Activated T-cell treated with anti-CD3 and anti-CD28 coated beads, Interleukin-2, amount 50 U/mL, for 1 hour (primary cell): ENCODE measurements around the gene SUGCT.
"Not testable (repeated sequence)": the region's sequence is repeated elsewhere in the genome, so short reads cannot be mapped to it uniquely, and the experiment has no call there.

ENCODE experiments used
- DNase-seq: peaks from one replicate; pipeline ENCODE4 v3.0.0-alpha.2; 2020

SUGCT gene

DNA sequence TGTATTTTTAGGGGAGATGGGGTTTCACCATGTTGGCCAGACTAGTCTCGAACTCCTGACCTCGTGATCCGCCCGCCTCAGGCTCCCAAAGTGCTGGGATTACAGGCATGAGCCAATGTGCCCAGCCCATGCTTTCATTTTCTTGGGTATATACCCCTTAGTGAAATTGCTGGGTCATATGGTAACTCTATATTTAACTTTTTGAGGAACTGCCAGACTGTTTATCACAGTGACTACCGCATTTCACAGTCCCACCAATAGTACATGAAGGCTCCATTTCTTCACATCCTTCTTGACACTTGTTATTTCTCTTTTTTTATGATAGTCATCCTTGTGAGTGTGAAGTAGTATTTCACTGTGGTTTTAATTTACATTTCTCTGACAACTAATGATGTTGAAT is 134.0 kb downstream of the SUGCT start:
- not testable (repeated sequence) for DNase-seq

DNA sequence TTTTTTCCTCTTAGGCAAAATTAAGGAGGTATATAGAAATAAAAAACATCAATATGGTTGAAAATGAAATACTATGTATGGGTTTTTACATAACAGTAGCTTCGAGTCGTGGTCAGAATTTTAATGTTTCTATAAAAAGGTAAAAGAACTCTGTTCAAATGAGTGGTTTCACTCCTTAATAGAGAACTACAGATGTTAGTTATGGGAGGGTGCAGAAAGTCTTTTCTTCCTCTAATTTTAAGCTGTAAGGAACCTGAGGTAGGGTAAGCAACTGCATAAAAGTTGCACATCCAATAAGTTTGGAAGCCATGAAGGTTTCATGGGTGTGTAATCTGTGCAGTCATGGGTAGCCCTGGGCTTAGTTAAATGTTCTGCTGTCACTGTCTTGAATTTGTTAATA is 141.3 kb downstream of the SUGCT start:
- DNase-seq: no peak

DNA sequence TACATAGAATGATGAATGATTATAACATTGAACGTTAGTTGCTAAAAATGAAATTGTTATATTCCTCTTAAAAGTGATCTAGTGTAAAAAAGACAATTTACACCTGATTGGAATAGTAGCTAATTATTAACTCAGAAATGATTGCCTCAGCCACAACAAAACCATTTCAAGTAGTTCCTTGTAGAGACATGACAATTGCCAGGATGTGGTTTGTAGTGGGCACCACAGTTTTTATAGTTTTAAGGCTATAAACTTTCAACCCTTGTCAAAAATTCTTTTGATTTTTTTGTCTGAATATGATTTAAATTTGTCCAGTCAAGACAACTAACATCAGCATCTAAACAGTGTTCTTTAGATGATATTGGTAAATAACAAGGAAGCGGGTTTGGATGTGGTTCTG is 145.2 kb downstream of the SUGCT start:
- DNase-seq: no peak

DNA sequence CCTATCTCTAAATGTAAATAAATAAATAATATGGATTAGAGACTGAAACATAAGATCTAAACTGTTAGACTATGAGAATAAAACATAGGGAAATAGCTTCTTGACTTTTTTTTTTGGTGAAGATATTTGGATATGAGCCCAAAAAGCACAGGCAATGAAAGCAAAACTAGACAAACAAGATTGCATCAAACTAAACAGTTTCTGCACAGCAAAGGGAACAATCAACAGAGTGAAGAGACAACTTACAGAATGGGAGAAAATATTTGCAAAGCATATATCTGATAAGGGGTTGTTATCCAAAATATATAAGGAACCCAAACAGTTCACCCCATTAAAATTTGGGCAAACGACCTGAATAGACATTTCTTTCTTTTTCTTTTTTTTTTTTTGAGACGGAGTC is 148.1 kb downstream of the SUGCT start:
- no peak for DNase-seq

DNA sequence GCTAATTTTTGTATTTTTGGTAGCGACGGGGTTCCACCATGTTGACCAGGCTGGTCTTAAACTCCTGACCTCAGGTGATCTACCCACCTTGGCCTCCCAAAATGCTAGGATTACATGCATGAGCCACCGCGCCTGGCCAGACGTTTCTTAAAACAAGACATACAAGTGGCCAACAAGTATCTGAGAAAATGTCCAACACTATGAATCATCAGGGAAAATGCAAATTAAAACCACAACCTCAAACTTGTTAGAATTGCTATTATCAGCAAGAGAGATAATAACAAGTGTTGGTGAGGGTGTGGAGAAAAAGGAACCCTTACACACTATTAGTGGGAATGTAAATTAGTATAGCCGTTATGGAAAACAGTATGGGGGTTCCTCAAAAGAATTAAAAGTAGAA is 148.6 kb downstream of the SUGCT start:
- no peak for DNase-seq

DNA sequence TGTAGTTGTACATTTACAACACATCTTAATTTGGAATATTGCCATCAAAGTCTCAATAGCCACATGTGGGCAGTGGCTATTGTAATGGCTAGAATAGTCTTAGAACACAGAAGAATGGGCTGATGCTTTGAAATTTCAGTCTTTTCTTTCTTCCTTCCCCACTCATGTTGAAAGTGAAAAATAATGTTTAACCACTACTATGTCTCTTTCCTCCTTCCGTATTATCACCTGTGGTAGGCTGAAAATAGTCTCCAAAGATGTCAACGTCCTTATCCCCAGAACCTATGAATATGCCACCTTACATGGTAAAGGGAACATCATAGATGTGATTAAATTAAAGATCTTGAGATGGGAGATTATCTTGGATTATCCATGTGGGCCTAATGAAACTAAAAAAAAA is 154.0 kb downstream of the SUGCT start:
- DNase-seq: no peak

DNA sequence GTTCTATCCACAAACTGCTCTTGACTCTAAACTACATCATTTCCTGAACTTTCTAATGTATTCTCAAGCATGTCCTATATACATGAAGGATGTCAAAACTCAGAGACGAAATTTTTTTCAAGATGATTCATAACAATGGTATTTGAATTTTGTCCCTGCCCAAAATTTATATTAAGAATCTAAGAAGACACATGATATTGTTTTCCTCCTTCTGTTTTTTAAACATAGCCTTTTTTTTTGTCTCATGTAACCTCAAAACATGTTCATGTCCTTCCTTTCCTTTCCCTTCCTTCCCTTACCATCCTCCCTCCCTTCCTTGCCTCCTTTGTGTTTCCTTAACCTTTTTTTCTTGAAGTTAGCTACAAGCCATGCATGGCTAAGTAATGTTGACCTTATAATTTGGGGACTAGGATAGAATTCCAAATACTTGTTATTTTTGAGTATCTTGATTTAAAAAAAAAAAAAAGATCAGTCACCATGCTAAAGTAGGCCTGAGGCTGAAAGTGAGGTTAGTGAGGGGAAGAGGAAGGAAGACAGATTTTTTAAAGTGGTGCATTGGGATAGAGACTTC is 163.0 kb downstream of the SUGCT start:
- no peak for DNase-seq

DNA sequence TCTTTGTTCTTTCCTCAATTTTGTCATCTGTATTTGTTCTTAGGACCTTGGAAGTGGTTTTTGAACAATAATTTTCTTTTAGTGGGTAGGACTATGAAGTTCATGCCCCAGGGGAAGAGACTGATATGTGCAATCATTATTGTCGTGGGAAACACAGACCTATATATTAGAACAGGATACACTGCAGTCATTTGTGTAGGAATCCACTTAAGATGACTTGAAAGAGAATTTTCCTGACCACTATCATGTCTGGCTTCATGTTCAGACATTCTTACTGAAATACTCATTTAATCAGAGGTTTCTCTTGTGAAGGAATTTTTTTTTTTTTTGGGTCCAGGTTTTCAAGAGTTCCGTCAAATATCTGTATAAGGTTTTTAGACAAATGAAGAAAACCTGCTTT is 163.6 kb downstream of the SUGCT start:
- DNase-seq: no peak

DNA sequence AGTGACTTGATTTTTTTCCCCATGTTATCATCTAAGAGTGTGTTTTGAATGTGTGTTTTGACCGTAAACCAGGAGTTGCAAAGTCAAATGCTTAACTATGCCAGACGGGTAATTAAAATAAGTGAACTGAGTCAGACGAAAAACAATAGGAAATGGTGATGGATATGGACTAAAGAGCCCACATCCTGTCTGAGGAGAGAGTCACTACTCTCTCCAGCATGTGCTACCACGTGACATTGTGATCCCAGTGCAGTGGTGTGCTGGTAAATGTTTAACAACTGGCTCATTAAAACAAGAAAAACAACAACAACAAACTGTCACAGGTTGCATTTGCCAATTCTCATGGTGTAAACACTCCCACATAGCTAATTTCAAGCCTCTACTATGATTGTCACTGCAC is 164.3 kb downstream of the SUGCT start:
- no peak for DNase-seq

DNA sequence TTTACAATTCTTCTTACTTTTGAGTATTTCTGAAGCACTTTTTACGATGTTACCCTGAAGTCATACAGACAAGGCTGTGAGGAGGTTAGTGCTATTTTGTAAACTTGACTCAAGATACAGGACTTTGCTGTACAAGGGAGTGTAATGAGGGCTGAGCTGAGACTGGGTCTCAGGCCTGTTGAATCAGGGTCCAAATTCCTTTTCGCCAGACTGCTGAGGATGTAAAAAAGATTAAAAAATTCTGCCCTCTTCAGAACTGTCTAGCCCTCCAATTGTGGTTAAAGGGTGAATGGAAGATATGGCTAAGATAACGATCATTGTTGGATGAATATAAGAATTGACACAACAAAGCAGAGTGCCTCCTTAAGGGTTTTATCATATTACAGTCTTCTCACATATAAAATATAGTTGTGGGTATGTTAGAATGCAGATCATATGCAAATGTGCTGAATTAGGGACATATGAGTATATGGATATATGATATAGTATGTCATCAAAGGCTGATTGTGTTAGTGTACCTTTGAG is 165.4 kb downstream of the SUGCT start:
- DNase-seq: no peak

DNA sequence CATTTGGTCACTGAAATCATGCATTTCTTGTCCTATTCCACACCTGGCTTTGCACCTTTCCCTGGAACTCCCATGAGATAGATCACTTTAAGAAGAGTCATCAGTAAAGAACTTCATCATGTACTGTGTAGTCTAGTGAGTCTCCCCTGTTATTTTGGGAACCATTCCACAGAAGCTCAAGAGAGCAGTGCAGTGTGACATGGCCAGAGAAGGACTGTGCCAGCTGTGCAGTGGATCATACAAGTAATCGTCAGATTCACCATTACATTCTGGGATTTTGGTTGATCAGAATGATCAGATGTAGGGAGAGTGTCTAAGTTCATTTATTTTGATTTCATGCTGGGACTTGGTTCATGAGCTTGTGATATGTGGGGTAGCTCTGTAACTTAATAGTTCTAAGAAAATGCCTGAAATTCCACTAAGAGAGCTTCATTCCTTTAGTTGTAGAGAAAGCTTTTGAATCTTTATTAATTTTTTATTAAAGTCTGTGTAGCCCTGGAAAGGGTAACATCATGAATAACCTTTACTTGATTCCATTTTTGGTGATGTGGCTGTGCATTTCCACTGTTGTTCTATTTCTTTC is 166.8 kb downstream of the SUGCT start:
- no peak for DNase-seq

DNA sequence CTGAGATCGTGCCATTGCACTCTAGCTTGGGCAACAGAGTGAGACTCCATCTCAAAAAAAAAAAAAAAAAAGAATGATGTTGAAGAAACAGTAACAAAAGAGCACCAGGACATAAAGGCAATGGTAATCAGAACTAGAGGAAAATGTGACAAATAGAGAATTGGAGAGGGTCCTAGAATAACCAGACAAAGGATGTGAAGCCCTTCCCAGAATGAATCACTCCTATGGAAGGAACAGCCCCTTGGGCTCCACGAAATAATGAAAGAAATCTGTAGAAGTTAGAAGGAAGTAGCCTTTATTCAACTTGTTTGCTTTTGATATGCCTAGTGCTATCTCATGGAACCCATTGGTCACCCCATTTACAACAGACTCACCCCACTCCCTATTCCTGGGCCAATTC is 169.2 kb downstream of the SUGCT start:
- no peak for DNase-seq

DNA sequence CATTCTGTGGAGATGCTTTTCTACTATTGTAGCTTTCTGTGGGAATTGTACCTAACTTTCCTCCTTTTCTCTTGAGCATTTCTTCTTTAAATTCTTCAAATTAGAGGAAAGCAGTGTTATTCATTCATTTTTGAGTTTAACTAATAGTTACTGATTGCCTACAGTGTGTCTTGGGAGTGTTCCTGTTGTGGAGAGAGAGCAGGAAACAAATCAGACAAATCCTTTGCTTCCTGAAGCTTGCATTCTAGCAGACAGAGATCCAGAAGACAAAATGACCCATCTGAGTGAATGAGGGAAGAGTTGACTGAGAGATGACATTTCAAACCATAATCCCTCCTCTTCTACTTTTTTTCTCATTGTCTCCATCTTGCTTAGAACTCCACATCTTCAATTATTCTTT is 170.4 kb downstream of the SUGCT start:
- no peak for DNase-seq

DNA sequence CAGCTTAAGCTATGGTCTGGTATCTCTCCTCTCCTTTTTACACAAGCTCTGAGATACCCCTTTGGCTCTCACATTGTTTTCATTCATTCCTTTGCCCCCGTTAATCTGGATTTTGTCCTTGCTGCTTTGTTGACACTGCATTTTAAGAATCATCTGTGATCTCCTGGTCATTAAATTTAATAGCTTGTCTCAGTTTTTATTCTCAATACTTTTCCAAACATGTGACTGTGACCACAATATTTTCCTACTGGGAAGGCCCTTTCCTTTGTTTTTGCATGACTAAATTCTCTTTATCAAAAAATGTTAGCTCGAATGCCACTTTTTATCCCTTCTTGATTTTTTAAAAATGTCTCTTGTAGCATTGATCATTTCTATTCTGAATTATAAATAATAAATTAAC is 171.2 kb downstream of the SUGCT start:
- DNase-seq: no peak

DNA sequence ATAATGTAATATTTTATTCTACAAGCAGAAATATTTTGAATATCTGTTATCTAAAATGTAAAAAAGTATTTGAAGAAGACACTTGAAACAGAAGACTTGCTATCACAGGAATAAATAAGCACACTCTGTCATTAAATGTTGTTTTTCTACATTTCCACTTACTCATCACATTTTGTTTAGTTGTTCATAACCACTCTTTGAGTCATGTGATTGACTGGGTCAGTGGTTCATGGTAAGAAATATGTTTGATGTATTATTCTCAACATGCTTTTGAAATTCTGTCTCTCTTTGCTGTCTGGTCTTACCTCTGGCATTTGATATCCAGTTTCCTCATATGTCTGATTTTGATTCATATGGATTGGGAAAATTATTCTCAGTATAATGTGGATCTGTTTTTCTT is 171.8 kb downstream of the SUGCT start:
- no peak for DNase-seq

DNA sequence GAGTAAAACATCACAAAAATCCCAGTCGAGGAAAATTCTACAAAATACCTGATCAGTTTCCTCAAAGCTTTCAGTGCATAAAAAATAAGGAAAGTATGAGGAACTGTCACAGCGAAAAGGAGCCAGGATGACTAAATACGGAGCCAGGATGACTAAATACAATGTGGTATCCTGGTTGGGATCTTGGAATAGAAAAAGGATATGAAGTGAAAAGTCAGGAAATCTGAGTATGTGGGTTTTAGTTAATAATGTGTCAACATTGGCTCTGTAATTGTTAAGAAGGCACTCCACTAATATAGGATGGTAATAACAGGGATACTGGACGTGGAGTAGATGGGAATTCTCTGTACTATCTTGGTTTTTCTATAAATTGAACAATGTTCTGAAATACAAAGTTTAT is 175.5 kb downstream of the SUGCT start:
- DNase-seq: no peak

DNA sequence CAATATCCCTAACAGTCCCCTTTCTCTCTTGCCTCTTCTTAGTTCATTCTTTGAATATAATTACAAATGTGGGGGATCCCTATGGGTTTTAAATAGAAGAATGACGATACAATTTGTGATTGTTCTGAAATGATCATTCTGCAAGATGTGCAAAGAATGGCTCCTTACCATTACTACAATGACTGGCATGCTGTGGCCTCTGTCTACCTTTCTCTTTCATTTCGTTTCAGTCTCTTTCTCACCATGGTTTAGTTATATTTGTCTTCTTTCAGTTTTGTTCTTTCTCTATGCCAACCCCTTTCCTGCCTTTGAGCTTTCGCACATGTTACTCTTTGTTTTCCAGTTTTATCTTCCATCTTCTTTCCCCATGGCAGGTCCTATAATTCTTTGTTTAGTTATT is 176.5 kb downstream of the SUGCT start:
- no peak for DNase-seq

DNA sequence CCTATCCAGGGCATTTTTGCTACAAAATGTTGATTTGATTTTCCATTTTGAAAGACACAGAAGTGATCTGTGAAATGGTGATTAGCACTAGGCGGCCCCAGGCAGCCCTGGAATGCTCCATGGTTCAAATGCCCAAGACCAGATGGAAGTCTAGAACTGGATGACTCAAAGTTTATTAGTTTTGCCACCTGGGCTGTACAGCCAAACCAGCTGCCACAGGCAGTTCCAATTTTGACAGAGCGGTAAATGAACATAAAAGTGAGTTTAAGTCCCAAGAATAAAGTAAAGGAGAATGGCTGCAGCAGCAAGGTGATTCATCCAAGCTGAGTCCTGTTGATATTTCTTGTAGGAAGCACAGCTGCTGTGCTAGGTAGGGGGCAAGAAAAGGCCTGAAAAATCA is 180.5 kb downstream of the SUGCT start:
- no peak for DNase-seq

DNA sequence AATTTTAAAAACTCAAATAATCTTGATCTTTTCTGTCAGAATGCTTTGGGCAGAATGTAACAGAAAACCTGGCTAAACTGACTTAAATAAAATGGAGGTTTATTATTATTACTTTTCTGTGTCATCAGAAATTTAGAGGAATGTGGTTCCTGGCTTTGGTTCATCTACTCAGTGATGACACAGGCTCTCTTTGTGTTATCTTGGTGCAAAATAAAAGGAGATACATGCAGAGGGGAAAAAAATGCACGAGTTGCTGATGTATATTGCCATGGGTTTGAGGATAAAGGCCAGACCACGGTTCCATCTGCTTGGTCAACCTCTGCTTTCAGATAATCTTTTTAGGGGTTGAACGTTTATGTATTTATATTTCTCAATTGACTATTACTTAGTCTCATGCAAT is 181.4 kb downstream of the SUGCT start:
- DNase-seq: no peak

DNA sequence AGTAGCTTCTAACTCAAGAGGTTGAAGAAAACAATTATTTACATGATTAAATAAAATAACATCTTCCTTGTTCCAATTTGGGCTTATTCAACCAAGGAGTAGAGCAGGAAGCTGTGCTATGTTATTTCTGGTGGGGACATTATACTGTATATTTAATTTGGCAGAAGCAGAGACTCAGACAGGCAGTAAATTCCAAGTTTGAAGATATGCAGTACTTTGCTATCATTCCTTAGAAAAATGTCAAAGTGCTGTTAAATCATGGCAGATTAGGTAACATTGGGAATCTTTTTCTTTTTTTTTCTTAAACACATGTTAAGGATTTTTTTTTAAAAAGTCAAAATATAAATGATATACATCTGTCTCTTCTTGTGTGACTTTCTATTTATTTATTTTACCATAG is 190.1 kb downstream of the SUGCT start:
- no peak for DNase-seq

DNA sequence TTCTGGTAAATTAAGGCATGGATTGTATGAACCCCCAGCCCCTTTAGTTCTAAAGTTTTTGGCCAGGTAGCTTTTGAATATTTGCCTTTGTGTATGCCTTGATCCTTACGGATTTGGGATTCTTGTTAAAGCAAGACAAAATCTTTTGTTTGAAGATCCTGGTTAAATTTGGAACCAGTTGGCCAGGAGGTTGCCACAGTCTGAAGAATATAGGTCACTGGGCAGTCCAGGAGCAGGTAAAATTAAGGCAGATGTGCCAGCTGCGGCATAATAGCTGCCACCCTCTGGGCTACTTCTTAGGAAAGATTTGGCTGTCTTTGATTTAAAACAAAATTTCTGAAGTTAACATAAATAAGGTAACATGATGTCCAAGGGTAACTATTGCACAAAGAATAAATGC is 192.3 kb downstream of the SUGCT start:
- DNase-seq: no peak

DNA sequence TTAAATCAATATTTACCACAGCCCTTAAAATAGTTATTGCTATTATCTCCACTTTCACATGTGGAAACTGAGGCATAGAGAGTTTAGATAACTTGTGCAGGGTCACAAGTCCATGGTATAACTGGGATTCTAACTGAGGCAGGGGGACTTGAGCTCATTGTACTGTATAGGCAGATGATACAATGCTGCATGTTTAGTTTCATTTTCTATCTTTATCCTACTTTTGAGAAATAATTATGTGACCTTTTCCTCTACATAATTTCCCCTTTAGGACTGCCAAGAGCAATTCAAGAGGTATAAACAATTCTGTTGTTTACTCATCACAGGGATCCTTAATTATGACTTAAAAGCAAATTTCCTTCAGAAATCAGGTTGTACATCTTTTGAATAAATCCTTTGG is 193.1 kb downstream of the SUGCT start:
- no peak for DNase-seq

DNA sequence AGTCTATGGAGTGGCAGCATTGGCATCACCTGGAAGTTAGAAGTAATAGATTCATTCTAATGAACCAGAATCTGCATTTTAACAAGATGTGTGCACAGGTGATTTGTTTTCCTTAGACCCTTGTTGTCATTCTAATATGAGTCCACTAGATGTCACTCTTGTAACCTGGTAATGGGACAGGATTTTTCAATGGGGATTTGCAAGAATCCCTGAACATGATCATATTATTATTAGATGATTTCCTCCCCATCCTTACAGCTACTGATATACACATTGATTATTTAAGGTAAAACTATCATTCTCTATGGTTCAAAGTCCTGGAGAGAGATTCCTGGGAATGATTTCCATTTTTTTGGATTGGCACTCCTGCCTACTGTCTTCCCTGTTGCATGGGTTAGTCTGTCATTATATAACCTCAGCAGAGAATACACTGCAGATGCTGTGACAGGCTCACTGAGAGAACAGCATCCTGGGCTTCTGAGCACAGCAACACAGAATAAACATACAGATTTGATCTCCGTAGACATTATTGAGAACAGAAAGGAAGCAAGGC is 194.9 kb downstream of the SUGCT start:
- no peak for DNase-seq

DNA sequence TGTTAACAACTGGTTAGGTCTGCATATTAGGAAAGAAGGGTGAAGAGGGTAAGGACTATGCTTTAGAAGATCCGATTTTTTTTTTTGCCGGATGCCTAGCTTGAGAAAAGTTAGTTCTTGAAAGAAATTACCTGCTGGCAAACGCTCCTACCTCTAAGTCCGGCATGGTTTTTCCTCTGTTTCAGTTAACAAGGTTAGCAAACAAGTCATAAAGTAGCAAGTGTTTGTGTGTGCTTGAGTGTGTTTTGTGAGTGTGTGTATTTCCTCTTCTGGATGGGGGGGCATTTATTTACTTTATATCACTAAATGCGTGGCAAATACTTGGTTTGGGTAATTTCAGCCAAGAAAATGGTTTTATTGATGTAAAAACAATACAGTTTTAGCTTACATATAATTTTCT is 195.6 kb downstream of the SUGCT start:
- DNase-seq: no peak

DNA sequence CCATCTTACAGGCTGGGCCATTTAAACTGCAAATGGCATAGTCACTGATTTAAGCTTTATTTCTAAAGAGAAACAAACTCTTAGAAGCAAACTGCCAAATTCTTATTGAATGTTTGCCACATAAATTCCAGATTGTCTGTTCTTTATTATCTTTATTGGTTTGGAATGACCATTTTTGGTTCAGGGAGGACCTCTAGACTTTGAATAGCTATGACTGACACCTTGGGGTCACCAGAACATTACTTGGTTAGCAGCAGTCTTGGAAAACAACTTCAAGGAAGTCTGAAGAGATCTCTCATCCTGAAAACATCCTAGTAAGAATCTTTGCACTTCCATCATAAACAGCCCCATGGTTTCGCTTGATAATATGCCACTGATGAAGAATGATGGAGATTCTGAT is 197.1 kb downstream of the SUGCT start:
- DNase-seq: no peak
